Neural progenitor cell (in vitro differentiated cells): Measurements from ENCODE around the gene MAGI2. TPM values are rescaled to one million over a fixed set of nuclear protein-coding genes. Genes with fewer than 3 reads are reported as not detected.

Source experiments
- DNase-seq: peaks from one replicate; pipeline ENCODE4 v3.0.0-alpha.2; 2016; ENCODE audit warnings: low spot score
- H2AFZ ChIP-seq: fragments of 200-600 bp; sonication (generic); replicated peaks from 2 replicates; pipeline ENCODE4 v1.6.1; 2016; ENCODE audit warnings: antibody characterized with exemption
- H3F3A ChIP-seq: fragments of 200-600 bp; sonication (generic); 2 replicates; pipeline ENCODE4 v1.6.1; 2016; ENCODE audit warnings: antibody characterized with exemption, low read depth
- H3K27ac ChIP-seq: fragments of 200-600 bp; sonication (generic); 2 replicates; pipeline ENCODE4 v1.5.1; 2016; ENCODE audit warnings: mild to moderate bottlenecking
- H3K27me3 ChIP-seq: fragments of 200-600 bp; sonication (generic); 2 replicates; pipeline ENCODE4 v1.6.1; 2016; ENCODE audit warnings: mild to moderate bottlenecking, moderate library complexity
- H3K36me3 ChIP-seq: fragments of 200-600 bp; sonication (generic); 2 replicates; pipeline ENCODE4 v1.5.1; 2016
- H3K4me1 ChIP-seq: fragments of 200-600 bp; sonication (generic); 2 replicates; pipeline ENCODE4 v1.6.1; 2016; ENCODE audit warnings: mixed run types
- H3K4me2 ChIP-seq: fragments of 200-600 bp; sonication (generic); 2 replicates; pipeline ENCODE4 v1.6.1; 2016
- H3K4me3 ChIP-seq: fragments of 200-600 bp; sonication (generic); 2 replicates; pipeline ENCODE4 v1.5.1; 2016
- H3K79me2 ChIP-seq: fragments of 200-600 bp; sonication (generic); 2 replicates; pipeline ENCODE4 v1.6.1; 2016; ENCODE audit warnings: low read depth
- H3K9ac ChIP-seq: fragments of 200-600 bp; sonication (generic); 2 replicates; pipeline ENCODE4 v1.6.1; 2016
- H3K9me3 ChIP-seq: fragments of 200-600 bp; sonication (generic); 2 replicates; pipeline ENCODE4 v1.5.1; 2016; ENCODE audit warnings: low read depth
- H4K20me1 ChIP-seq: fragments of 200-600 bp; sonication (generic); 2 replicates; pipeline ENCODE4 v1.6.1; 2016; ENCODE audit warnings: low read depth
- H3K27ac Mint-ChIP-seq: 3 replicates; pipeline ENCODE4 v1.8.0; 2021; ENCODE audit warnings: mixed read lengths
- H3K27me3 Mint-ChIP-seq: 2 replicates; pipeline ENCODE4 v1.8.0; 2022; ENCODE audit warnings: low read depth, mild to moderate bottlenecking, inconsistent platforms, moderate library complexity, mixed read lengths; ENCODE audit not compliant: insufficient read depth
- H3K36me3 Mint-ChIP-seq: 3 replicates; pipeline ENCODE4 v1.8.0; 2021; ENCODE audit warnings: mixed read lengths
- H3K4me1 Mint-ChIP-seq: 3 replicates; pipeline ENCODE4 v1.8.0; 2021; ENCODE audit warnings: mixed read lengths
- H3K4me3 Mint-ChIP-seq: 3 replicates; pipeline ENCODE4 v1.8.0; 2021; ENCODE audit warnings: mild to moderate bottlenecking, moderate library complexity, mixed read lengths
- H3K9me3 Mint-ChIP-seq: 3 replicates; pipeline ENCODE4 v1.8.0; 2020; ENCODE audit warnings: mixed read lengths
- CTCF ChIP-seq: fragments of 200-600 bp; sonication (generic); IDR thresholded peaks from 2 replicates; pipeline ENCODE4 v1.5.1; 2017; ENCODE audit warnings: antibody characterized with exemption, mild to moderate bottlenecking
- EZH2 ChIP-seq: fragments of 200-600 bp; sonication (generic); IDR thresholded peaks from 2 replicates; pipeline ENCODE4 v1.6.1; 2017; ENCODE audit warnings: antibody characterized with exemption, mild to moderate bottlenecking, moderate library complexity
- EZH2phosphoT487 ChIP-seq: fragments of 200-600 bp; sonication (generic); IDR thresholded peaks from 2 replicates; pipeline ENCODE4 v1.6.1; 2017; ENCODE audit warnings: antibody characterized with exemption
- total RNA-seq: library from RNA; depleted of rRNA; stranded (reverse); fragments of >200 nt; gene quantifications from 2 replicates; pipeline ENCODE4 v1.2.3, GENCODE V29; 2015; ENCODE audit warnings: low replicate concordance

Gene MAGI2
- total RNA-seq, 1 donor from 2014 or later, result 5.8 TPM

GRCh38 chr7:79434867-79435266 lies 18.6 kb downstream of the MAGI2 start:
- no peak overlapping the region for H3K27ac ChIP-seq
- H3K9me3 ChIP-seq, result no peaks in the 10 kb centered on the region
- no peak overlapping the region for H3K9ac ChIP-seq
- no peaks in the 10 kb centered on the region for H3K79me2 ChIP-seq
- no peak overlapping the region for H3K4me3 Mint-ChIP-seq
- no peak overlapping the region for H3K4me3 ChIP-seq
- H3K36me3 ChIP-seq, result no peaks in the 10 kb centered on the region
- TF ChIP-seq CTCF, result no peak
- no peak for TF ChIP-seq EZH2phosphoT487
- no peak for TF ChIP-seq EZH2
- DNase-seq, result no peak
- H3K27ac Mint-ChIP-seq, result no peak overlapping the region
- no peaks in the 10 kb centered on the region for H4K20me1 ChIP-seq
- H3K27me3 ChIP-seq, result no peaks in the 10 kb centered on the region
- no peaks in the 10 kb centered on the region for H3F3A ChIP-seq
- no peak overlapping the region for H2AFZ ChIP-seq
- no peaks in the 10 kb centered on the region for H3K9me3 Mint-ChIP-seq
- no peaks in the 10 kb centered on the region for H3K27me3 Mint-ChIP-seq
- no peaks in the 10 kb centered on the region for H3K36me3 Mint-ChIP-seq
- no peaks in the 10 kb centered on the region for H3K4me1 ChIP-seq
- no peaks in the 10 kb centered on the region for H3K4me1 Mint-ChIP-seq
- H3K4me2 ChIP-seq, result no peak overlapping the region

DNA sequence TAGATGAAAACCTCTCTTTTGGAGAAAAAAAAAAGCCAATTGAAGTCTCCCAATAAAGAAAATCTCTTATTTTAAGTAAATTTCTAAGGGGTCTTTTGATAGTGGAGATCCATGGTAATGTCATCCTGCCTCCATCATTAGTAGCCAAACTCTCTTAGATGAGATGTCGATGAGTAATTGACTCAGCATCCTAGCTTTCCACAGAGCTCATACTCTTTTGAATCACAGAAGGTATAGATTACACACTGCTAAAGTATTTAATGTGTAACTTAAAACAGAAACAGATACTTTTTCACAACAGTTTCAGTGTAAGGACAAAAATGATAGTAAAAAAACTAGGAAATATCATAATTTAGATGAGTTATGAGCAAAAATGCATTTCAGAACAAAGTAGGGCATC lies 19.4 kb downstream of the MAGI2 start:
- DNase-seq, result no peak
- no peaks in the 10 kb centered on the region for H3F3A ChIP-seq
- Mint-ChIP-seq H3K27me3 (no peaks in the 10 kb centered on the region), H3K4me3 (no peak overlapping the region), H3K27ac (no peak overlapping the region), H3K9me3 (no peaks in the 10 kb centered on the region), H3K36me3 (no peaks in the 10 kb centered on the region), H3K4me1 (no peaks in the 10 kb centered on the region)
- H3K4me1 ChIP-seq, result no peaks in the 10 kb centered on the region
- TF ChIP-seq CTCF, result no peak
- no peak for TF ChIP-seq EZH2phosphoT487
- TF ChIP-seq EZH2, result no peak
- H3K79me2 ChIP-seq, result no peaks in the 10 kb centered on the region
- H3K36me3 ChIP-seq, result no peaks in the 10 kb centered on the region
- H3K9ac ChIP-seq, result no peak overlapping the region
- no peak overlapping the region for H3K27ac ChIP-seq
- no peak overlapping the region for H3K4me3 ChIP-seq
- H3K4me2 ChIP-seq, result no peak overlapping the region
- H2AFZ ChIP-seq, result no peak overlapping the region
- no peaks in the 10 kb centered on the region for H3K9me3 ChIP-seq
- H3K27me3 ChIP-seq, result no peaks in the 10 kb centered on the region
- H4K20me1 ChIP-seq, result no peaks in the 10 kb centered on the region

DNA sequence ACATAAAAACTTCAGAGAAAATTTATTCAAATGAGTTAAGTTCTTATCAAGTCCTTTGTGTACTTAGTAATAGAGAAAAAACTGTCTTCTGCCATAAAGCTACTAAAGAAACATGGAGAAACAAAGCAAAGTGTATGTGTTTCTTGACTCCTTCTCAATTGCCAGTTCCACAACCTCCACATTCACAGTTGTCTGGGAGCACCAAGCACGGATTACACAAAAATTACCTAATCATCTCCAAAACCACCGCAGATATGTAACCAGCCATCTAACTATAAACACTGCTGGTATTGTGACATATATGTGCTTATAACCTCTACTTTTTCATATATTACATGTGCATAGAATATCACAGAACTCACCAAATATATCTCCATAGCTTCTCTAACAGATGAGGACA lies 23.1 kb downstream of the MAGI2 start:
- H3K79me2 ChIP-seq, result no peaks in the 10 kb centered on the region
- Mint-ChIP-seq H3K27me3 (peaks cover 2% of the 10 kb centered on the region), H3K4me1 (no peaks in the 10 kb centered on the region), H3K4me3 (no peak overlapping the region), H3K27ac (no peak overlapping the region), H3K36me3 (no peaks in the 10 kb centered on the region), H3K9me3 (no peaks in the 10 kb centered on the region)
- H3K4me2 ChIP-seq, result no peak overlapping the region
- no peak for DNase-seq
- H3K27me3 ChIP-seq, result peaks cover 14% of the 10 kb centered on the region
- no peaks in the 10 kb centered on the region for H3K9me3 ChIP-seq
- H3K9ac ChIP-seq, result no peak overlapping the region
- TF ChIP-seq EZH2phosphoT487 (no peak), EZH2 (no peak), CTCF (no peak)
- no peaks in the 10 kb centered on the region for H4K20me1 ChIP-seq
- H3K4me1 ChIP-seq, result no peaks in the 10 kb centered on the region
- H2AFZ ChIP-seq, result no peak overlapping the region
- H3F3A ChIP-seq, result no peaks in the 10 kb centered on the region
- no peaks in the 10 kb centered on the region for H3K36me3 ChIP-seq
- no peak overlapping the region for H3K27ac ChIP-seq
- H3K4me3 ChIP-seq, result no peak overlapping the region

DNA sequence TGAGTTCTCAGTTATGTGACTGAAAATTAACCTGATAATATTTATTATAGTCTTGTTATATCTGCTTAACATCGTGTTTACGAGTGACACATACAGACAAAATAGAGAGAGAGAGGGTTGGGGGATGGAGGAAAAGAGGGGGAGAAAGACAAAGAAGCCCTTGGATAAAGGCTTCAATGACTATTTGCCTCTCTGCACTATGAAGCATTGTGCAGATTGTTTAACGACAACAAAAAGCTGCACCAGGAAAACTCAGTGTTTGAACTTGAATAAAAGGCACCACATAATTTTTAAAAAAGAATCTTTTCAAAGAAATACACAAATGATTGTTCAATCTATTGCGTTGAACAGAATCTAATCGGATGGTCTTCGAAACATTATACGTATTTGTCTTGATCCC lies 27.8 kb downstream of the MAGI2 start:
- Mint-ChIP-seq H3K36me3 (no peaks in the 10 kb centered on the region), H3K27me3 (peaks cover 2% of the 10 kb centered on the region), H3K4me3 (no peak overlapping the region), H3K9me3 (no peaks in the 10 kb centered on the region), H3K4me1 (no peaks in the 10 kb centered on the region), H3K27ac (no peak overlapping the region)
- no peaks in the 10 kb centered on the region for H3K9me3 ChIP-seq
- no peaks in the 10 kb centered on the region for H3K79me2 ChIP-seq
- TF ChIP-seq EZH2 (no peak), CTCF (no peak), EZH2phosphoT487 (no peak)
- no peak overlapping the region for H3K27ac ChIP-seq
- DNase-seq, result no peak
- H3K27me3 ChIP-seq, result peaks cover 14% of the 10 kb centered on the region
- H3K4me1 ChIP-seq, result no peaks in the 10 kb centered on the region
- no peak overlapping the region for H2AFZ ChIP-seq
- H3K36me3 ChIP-seq, result no peaks in the 10 kb centered on the region
- H3K4me3 ChIP-seq, result no peak overlapping the region
- H4K20me1 ChIP-seq, result no peaks in the 10 kb centered on the region
- H3K4me2 ChIP-seq, result no peak overlapping the region
- no peak overlapping the region for H3K9ac ChIP-seq
- no peaks in the 10 kb centered on the region for H3F3A ChIP-seq
